A549 (cell line): ENCODE measurements around the gene HRH3.

Experiments
- CHD2 ChIP-seq: fragments of 150-350 bp; IDR thresholded peaks from 2 replicates; pipeline ENCODE4 v1.6.1; 2014; ENCODE audit warnings: low read length; ENCODE audit not compliant: partially characterized antibody
- CTCF ChIP-seq: fragments of >200 bp; sonication (Bioruptor Twin); formaldehyde crosslinking; IDR thresholded peaks from 3 replicates; pipeline ENCODE4 v1.5.1; 2016
- EHF ChIP-seq: fragments of 250-450 bp; sonication (Bioruptor Pico); IDR thresholded peaks from 2 replicates; pipeline ENCODE4 v1.5.0; 2020; ENCODE audit warnings: mild to moderate bottlenecking
- EP300 ChIP-seq, 2 experiments: fragments of >200 bp; sonication (Bioruptor Twin); formaldehyde crosslinking; IDR thresholded peaks; 2 replicates in 1 of 2; 3 replicates in 1 of 2; pipeline ENCODE4 v1.6.1; 2016 to 2017
- KDM5A ChIP-seq: fragments of 200-600 bp; sonication (generic); IDR thresholded peaks from 2 replicates; pipeline ENCODE4 v1.6.1; 2016; ENCODE audit warnings: antibody characterized with exemption, mild to moderate bottlenecking
- MAX ChIP-seq: IDR thresholded peaks from 2 replicates; pipeline ENCODE4 v1.6.1; 2012
- POLR2A ChIP-seq: IDR thresholded peaks from 2 replicates; pipeline ENCODE4 v1.6.1; 2012; ENCODE audit warnings: mild to moderate bottlenecking, low read length
- RAD21 ChIP-seq, 2 experiments: fragments of >200 bp in 1 of 2; sonication (Bioruptor Twin) in 1 of 2; formaldehyde crosslinking in 1 of 2; IDR thresholded peaks in 1 of 2; conservative IDR thresholded peaks in 1 of 2; 2 replicates in 1 of 2; 3 replicates in 1 of 2; pipeline ENCODE4 v1.6.1; 2012 to 2018; ENCODE audit warnings: inconsistent platforms in 1 of 2
- RCOR1 ChIP-seq: fragments of 150-350 bp; IDR thresholded peaks from 2 replicates; pipeline ENCODE4 v1.6.1; 2014; ENCODE audit warnings: antibody characterized with exemption, low read length, low read depth
- RFX5 ChIP-seq: fragments of 450-650 bp; IDR thresholded peaks from 2 replicates; pipeline ENCODE4 v1.7.1; 2014; ENCODE audit warnings: antibody characterized with exemption, mild to moderate bottlenecking, moderate library complexity
- SMC3 ChIP-seq: fragments of >200 bp; sonication (Bioruptor Twin); formaldehyde crosslinking; IDR thresholded peaks from 3 replicates; pipeline ENCODE4 v1.6.1; 2018; ENCODE audit warnings: inconsistent platforms

GRCh38 chr20:62219101-62219991 lies 732 bp downstream of the HRH3 start:
- TF ChIP-seq CTCF (no peak), EP300 (IDR thresholded peaks at IDR 0.05) (no peak), KDM5A (no peak), RCOR1 (no peak), EHF (no peak), SMC3 (no peak), POLR2A (no peak), RFX5 (no peak), RAD21 (conservative IDR thresholded peaks at IDR 0.05 in 1 of 2, IDR thresholded peaks at IDR 0.05 in 1 of 2) (no peak), CHD2 (no peak), MAX (no peak)
